ENCODE measurements around the gene CLHC1. TPM values are rescaled to one million over a fixed set of nuclear protein-coding genes. Genes with fewer than 3 reads are reported as not detected.

The CLHC1 gene
- total RNA-seq, 2 experiments from 2014 or later: 12.4 to 32.1 TPM

- Histone ChIP-seq H3K36me3 (ENCODE audit: insufficient read depth, low read length) (peaks cover 89% of the 10 kb centered on the region), H4K20me1 (ENCODE audit: insufficient read depth, low read length) (peaks cover 23% of the 10 kb centered on the region; the same call in 1 of the 2 replicates), H3K79me2 (ENCODE audit: insufficient read depth, low read depth, low read length) (peaks cover 28% of the 10 kb centered on the region), H3K9me3 (ENCODE audit: low read length) (no peaks in the 10 kb centered on the region), H3K4me2 (ENCODE audit: low read length) (no peak overlapping the region), H3K4me1 (ENCODE audit: insufficient read depth, low read length, poor library complexity, severe bottlenecking) (peaks cover 24% of the 10 kb centered on the region), H3K4me3 (ENCODE audit: low read depth, low read length, poor library complexity, severe bottlenecking) (no peak overlapping the region), H3K27ac (ENCODE audit: low read depth, low read length, poor library complexity, severe bottlenecking) (peak overlapping the region; percentile 22), H3K9me2 (ENCODE audit: insufficient read depth, low read length) (no peaks in the 10 kb centered on the region), H2AFZ (ENCODE audit: low read length) (no peak overlapping the region)
- no peak for DNase-seq (ENCODE audit: low spot score)
- BruUV-seq (replicated peaks): no TSS peak
- ChIA-PET POLR2A (interaction anchor here (0.6 to 0.8 kb wide), 2 partner anchors 8 to 20 kb away, joined by 3 to 4 read pairs; no protein-coding TSS in a partner anchor), CTCF (ENCODE audit: unreplicated experiment) (no interaction called here)
- no peak for TF ChIP-seq EZH2phosphoT487 (IDR thresholded peaks at IDR 0.05; ENCODE audit: borderline replicate concordance, low read depth, low read length)
- TF ChIP-seq, protein P1, sequence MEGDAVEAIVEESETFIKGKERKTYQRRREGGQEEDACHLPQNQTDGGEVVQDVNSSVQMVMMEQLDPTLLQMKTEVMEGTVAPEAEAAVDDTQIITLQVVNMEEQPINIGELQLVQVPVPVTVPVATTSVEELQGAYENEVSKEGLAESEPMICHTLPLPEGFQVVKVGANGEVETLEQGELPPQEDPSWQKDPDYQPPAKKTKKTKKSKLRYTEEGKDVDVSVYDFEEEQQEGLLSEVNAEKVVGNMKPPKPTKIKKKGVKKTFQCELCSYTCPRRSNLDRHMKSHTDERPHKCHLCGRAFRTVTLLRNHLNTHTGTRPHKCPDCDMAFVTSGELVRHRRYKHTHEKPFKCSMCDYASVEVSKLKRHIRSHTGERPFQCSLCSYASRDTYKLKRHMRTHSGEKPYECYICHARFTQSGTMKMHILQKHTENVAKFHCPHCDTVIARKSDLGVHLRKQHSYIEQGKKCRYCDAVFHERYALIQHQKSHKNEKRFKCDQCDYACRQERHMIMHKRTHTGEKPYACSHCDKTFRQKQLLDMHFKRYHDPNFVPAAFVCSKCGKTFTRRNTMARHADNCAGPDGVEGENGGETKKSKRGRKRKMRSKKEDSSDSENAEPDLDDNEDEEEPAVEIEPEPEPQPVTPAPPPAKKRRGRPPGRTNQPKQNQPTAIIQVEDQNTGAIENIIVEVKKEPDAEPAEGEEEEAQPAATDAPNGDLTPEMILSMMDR (conservative IDR thresholded peaks at IDR 0.05; ENCODE audit: low read length): no peak
- intact Hi-C loops (cut with micrococcal nuclease; ENCODE audit: unreplicated experiment): no loop called here
These were observed 5.0 kb upstream of the CLHC1 start for GRCh38 chr2:55236992-55237543.

- no peak for DNase-seq (ENCODE audit: low spot score)
- H3K36me3 ChIP-seq (ENCODE audit: insufficient read depth, low read length): peaks cover 78% of the 10 kb centered on the region
- intact Hi-C loops (cut with micrococcal nuclease; ENCODE audit: unreplicated experiment): no loop called here
- no peak overlapping the region for H3K4me3 ChIP-seq (ENCODE audit: low read depth, low read length, poor library complexity, severe bottlenecking)
- ChIA-PET POLR2A (interaction anchor here (0.6 kb wide), 1 partner anchor 120 kb away, joined by 5 read pairs; no protein-coding TSS in a partner anchor), CTCF (ENCODE audit: unreplicated experiment) (no interaction called here)
- peaks cover 24% of the 10 kb centered on the region for H3K4me1 ChIP-seq (ENCODE audit: insufficient read depth, low read length, poor library complexity, severe bottlenecking)
- no peaks in the 10 kb centered on the region for H3K9me2 ChIP-seq (ENCODE audit: insufficient read depth, low read length)
- H3K79me2 ChIP-seq (ENCODE audit: insufficient read depth, low read depth, low read length): peaks cover 37% of the 10 kb centered on the region
- H2AFZ ChIP-seq (ENCODE audit: low read length): no peak overlapping the region
- TF ChIP-seq, protein P1 (conservative IDR thresholded peaks at IDR 0.05; ENCODE audit: low read length): no peak
- TF ChIP-seq EZH2phosphoT487 (IDR thresholded peaks at IDR 0.05; ENCODE audit: borderline replicate concordance, low read depth, low read length): no peak
- peak overlapping the region; percentile 87 for H3K4me2 ChIP-seq (ENCODE audit: low read length)
- BruUV-seq (replicated peaks): no TSS peak
- no peak overlapping the region for H3K27ac ChIP-seq (ENCODE audit: low read depth, low read length, poor library complexity, severe bottlenecking)
- H4K20me1 ChIP-seq (ENCODE audit: insufficient read depth, low read length): peaks cover 23% of the 10 kb centered on the region; the same call in 1 of the 2 replicates
- H3K9me3 ChIP-seq (ENCODE audit: low read length): no peaks in the 10 kb centered on the region
These were observed 3.8 kb upstream of the CLHC1 start for GRCh38 chr2:55235724-55236538.

DNA sequence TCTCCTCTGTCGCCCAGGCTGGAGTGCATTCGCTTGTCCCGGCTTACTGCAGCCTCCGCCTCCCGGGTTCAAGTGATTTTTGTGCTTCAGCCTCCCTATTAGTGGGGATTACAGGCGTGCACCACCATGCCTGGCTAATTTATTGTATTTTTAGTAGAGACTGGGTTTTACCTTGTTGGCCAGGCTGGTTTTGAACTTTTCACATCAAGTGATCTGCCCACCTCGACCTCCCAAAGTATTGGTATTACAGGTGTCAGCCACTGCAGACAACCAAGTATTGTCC lies 1.5 kb upstream of the CLHC1 start:
- Histone ChIP-seq H3K36me3 (ENCODE audit: insufficient read depth, low read length) (peaks cover 60% of the 10 kb centered on the region), H2AFZ (ENCODE audit: low read length) (no peak overlapping the region), H3K9me2 (ENCODE audit: insufficient read depth, low read length) (no peaks in the 10 kb centered on the region), H3K4me2 (ENCODE audit: low read length) (peak overlapping the region; percentile 87), H3K79me2 (ENCODE audit: insufficient read depth, low read depth, low read length) (peaks cover 48% of the 10 kb centered on the region), H3K9me3 (ENCODE audit: low read length) (no peaks in the 10 kb centered on the region), H3K4me3 (ENCODE audit: low read depth, low read length, poor library complexity, severe bottlenecking) (peak overlapping the region; percentile 94), H3K27ac (ENCODE audit: low read depth, low read length, poor library complexity, severe bottlenecking) (peak overlapping the region; percentile 80), H3K4me1 (ENCODE audit: insufficient read depth, low read length, poor library complexity, severe bottlenecking) (peaks cover 24% of the 10 kb centered on the region), H4K20me1 (ENCODE audit: insufficient read depth, low read length) (peaks cover 23% of the 10 kb centered on the region; the same call in 1 of the 2 replicates)
- intact Hi-C loops (cut with micrococcal nuclease; ENCODE audit: unreplicated experiment): no loop called here
- DNase-seq (ENCODE audit: low spot score): no peak
- ChIA-PET POLR2A (no interaction called here), CTCF (ENCODE audit: unreplicated experiment) (no interaction called here)
- TF ChIP-seq, protein P1 (conservative IDR thresholded peaks at IDR 0.05; ENCODE audit: low read length): no peak
- no peak for TF ChIP-seq EZH2phosphoT487 (IDR thresholded peaks at IDR 0.05; ENCODE audit: borderline replicate concordance, low read depth, low read length)
- no TSS peak for BruUV-seq (replicated peaks)

Data from OCI-LY7 (cell line).